HK-2 (cell line): ENCODE data around the gene USE1.
A peak's percentile ranks its signal among the peaks of the same experiment; 100 is the strongest.

Experiments used
- DNase-seq: peaks from one replicate; pipeline ENCODE4 v3.0.0-alpha.2; 2018; ENCODE audit not compliant: unreplicated experiment

USE1 gene

DNA sequence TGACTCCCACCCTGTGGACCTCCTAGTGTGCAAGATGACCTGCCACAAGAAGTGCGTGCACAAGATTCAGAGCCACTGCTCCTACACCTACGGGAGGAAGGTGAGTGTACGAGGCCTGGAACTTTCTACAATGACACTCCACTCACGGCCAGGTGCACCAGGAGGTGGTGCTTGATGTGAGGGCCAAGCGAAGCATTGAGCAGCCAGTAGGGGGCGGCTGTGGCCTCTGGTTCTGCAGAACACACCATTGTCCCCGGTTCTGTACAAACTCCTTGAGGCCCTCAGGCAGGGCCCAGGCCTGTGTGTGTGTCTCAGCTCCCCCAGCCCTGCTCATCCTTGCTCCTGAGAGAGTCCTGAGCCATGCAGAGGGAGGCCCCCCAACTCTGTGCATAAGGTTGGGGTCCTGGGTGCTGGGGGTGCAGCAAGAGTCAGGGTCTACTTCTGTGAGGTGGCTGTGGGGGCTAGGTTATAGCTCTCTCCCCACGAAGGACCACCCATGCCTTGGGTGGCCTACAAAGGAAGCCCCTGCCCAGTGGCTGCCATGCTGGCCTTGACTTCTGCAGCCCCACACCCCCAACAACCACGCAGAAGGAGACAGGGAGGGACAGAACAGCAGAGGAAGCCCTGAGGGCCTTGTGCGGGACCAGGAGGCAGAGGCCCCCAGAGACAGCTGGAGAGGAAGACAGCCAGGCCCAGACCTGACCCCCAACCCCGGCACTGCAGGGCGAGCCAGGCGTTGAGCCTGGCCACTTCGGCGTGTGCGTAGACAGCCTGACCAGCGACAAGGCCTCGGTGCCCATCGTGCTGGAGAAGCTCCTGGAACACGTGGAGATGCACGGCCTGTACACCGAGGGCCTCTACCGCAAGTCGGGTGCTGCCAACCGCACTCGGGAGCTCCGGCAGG is 9.7 kb upstream of the USE1 start:
- DNase-seq = peak; percentile 49

DNA sequence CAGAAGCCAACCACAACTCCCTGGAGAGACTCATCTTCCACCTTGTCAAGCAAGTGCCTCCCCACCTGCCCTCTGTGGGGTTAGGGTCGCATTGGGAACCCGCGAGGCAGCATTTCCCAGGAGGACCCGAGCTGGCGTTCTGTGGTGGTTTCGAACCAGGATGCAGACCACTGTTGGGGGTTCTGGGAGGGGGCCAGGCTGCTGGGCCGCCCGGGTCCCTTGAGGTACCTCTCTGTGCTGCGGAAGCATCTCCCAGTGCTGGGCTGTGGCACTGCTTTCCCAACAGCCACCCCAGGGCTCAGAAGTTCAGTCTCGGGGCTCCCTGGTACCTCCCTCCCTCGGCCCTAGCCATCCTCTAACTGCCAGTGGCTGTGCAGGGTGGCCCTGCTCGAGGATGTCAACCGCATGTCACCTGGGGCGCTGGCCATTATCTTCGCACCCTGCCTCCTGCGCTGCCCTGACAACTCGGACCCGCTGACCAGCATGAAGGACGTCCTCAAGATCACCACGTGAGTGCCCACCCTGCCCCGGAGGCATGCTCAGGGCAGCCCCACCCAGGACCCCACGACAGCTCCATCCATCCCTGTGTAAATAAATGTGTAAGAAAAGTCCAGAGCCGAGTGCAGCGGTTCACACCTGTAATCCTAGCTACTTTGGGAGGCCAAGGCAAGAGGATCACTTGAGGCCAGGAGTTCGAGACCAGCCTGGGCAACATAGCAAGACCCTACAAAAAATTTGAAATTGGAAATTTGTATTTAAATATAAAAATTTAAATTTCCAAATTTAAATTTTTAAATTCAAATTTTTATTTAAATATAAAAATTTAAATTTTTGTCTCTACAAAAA is 8.2 kb upstream of the USE1 start:
- DNase-seq = no peak

DNA sequence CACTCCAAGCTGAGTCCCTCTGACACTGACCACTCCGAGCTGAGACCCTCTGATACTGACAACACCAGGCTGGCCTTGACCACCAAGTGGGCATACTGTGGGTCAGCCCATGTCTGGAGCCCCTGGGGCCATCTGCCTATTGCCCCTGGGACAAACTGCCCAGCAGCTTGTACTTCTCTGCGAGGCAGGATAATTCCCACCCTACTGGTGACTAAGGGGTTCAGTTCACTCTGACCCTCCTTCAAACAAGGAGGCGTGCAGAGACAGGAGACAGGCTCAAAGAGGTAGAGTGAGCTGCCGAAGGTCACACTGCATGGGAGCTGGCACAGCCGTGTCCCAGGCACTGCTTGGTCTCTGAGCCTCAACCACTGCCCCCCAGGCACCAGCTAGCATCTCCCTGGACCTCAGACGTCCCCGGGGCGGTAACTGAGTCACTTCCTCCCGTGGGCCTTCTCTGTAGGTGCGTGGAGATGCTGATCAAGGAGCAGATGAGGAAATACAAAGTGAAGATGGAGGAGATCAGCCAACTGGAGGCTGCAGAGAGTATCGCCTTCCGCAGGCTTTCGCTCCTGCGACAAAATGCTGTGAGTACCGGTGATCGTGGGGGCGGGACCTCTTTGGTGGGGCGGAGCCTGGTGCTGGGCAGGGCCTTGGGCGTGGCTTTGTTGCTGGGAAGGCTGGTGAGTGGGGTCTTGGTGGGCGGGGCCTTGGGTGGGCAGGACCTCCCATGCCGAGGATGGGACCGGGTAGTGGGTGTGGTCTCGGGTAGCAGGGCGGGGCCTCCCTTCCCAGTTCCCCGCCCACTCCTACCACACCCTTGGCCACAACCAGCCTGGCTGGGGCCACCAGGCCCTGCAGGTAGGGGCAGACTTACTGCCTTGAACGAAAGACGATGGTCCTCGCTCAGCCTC is 5.8 kb upstream of the USE1 start:
- peak; percentile 24 for DNase-seq

DNA sequence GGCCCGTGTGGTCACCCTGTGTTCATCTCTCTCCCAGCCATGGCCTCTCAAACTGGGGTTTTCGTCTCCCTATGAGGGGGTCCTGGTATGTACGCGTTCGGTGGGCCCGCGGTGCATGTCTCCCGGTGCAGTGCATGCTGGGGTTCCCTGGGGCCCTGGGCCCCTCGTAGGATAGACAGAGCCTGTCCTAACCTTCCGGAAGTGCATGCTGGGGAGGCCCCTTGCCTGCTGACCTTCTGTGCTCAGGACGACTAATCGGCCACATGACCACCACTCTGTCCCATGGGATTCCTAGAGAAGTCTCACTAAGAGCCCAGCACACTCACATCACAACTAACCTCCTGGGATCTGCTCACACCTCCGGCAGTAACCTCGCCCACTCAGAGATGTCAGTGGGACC is 4.9 kb upstream of the USE1 start:
- DNase-seq = no peak

DNA sequence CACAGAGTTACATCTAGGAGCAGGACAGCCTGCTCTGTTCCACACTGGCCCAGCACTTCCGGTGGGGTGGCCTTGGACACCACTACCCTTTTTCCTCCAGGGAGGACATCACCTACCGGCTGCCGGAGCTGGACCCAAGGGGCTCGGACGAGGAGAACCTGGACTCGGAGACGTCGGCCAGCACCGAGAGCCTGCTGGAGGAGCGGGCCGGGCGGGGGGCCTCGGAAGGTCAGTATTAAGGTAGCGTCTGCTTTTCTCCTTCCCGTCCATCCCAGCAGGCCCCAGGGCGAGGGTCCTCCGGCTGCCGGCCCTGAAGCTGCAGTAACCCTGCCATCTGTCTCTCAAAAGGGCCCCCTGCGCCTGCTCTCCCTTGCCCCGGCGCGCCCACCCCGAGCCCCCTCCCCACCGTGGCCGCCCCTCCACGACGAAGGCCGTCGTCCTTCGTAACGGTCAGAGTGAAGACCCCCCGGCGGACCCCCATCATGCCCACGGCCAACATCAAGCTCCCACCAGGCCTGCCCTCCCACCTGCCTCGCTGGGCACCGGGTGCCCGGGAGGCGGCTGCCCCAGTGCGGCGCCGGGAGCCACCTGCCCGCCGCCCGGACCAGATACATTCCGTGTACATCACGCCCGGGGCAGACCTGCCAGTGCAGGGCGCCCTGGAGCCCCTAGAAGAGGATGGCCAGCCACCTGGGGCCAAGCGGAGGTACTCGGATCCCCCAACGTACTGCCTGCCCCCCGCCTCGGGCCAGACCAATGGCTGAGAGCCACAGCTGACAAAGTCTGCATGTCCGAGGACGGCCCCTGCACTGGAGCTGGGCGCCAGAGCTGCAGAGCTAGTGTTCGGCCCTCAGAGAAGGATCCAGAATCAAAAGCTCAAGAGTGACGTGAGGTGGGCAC is 3.4 kb upstream of the USE1 start:
- no peak for DNase-seq

DNA sequence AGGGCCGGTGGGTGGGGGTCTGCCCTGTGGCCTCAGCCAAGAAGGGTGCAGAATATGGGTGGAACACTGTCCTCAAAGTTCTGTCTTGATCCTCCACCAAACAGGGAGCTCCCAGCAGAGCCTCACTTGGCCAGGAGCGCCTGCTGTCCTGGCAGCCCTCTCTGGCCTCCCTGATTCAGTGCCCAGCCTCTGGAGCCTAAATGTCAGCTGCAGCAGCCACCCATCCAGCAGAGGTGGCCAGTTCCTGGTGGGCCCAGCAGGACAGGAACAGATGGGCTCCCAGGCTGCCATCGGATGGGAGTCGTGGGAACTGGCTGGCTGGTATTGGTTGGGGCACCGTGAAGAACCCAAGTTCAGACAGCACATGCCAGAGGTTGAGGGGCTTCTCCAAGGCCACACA is 1.8 kb upstream of the USE1 start:
- DNase-seq = no peak

DNA sequence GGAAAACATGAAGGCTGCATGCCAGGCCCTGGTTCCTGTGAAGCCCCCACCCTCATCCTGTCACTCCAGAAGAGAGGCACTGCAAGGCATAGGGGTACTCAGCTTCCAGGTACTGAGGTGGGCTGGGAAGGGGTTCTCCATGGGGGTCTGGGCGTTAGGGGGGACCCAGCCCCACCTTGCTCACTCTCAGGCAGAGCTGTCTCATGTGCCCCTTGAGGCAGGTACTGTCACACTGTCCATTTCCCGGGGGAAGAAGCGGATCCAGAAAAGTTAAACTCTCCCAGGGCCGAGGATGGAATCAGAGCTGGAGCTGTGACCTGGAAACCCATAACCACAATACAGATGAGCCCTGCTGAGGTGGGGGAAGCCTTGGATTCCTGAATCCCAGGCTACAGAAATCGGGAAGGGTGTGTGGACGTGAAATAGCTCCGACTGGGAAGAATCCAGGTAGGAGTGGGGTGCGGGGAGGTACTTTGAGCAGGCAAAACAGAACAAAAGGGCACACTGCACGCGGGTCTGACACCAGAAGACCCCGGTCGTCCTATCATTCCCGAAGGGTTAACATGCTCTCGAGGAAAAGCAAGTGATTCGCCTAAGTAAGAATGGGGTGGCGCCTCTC is 540 bp upstream of the USE1 start:
- no peak for DNase-seq

DNA sequence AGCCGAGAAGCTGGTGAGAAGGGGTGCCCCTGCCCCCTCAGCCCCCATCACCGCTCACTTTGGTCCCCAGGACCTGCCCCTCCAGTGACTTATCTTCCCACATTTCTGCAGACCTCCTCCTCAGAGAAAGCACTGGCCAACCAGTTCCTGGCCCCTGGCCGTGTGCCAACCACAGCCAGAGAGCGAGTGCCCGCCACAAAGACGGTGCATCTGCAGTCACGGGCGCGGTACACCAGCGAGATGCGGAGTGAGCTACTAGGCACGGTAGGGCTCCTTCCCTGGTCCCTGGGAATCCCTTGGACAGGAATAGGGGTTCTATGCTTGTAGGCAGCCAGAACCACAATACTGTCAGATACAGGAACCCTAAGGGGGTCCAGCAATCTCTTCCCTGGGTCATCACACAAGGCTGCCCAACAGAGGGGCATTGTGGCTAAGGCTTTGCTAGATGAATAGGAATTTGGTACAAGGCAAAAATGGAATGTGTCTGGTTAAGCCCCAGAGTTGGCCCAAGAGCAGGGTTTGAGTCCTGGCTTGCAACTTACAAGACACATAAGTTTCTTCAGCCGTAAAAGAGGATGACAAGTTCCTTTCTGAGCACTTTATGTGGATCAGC is 1.0 kb downstream of the USE1 start:
- no peak for DNase-seq

DNA sequence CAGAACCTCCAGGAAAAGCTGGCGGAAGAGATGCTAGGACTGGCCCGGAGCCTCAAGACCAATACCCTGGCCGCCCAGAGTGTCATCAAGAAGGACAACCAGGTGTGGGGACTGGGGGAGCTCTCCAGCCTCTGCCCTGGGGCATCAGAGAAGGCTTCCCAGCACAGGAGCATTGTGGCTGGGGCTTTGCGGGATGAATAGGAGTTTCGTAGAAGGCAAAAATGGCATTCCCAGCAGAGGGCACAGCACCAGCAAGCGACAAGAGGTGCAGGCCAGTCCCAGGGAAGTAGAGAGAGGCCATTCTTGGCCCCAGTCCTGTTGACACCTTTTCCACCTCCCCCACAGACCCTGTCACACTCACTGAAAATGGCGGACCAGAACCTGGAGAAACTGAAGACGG is 4.1 kb downstream of the USE1 start:
- DNase-seq = no peak

DNA sequence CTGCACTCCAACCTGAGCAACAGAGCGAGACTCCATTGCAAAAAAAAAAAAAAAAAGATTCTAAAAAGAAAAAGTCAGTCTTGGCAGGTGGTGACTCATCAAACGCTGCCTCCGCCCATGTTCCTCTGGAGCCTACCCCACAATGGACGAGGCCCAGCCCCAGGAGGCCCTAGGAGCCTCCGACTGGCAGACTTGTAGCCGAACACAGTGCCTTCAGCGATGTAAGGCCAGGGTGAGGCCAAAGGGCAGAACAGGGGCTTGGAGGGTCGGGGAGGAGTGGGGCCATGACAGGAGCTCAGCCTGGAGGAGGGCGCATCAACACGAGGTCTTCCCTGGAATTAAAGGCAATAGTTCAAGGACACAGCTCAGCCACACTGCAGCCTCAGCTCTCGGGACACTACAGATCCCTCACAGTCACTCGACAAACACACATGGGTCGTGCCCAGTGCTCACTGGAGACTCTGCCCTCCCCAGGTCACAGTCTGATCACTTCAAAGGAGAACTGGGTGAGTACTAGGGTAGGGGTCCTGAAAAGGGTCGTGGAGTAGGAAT is 5.1 kb downstream of the USE1 start:
- peak; percentile 71 for DNase-seq

DNA sequence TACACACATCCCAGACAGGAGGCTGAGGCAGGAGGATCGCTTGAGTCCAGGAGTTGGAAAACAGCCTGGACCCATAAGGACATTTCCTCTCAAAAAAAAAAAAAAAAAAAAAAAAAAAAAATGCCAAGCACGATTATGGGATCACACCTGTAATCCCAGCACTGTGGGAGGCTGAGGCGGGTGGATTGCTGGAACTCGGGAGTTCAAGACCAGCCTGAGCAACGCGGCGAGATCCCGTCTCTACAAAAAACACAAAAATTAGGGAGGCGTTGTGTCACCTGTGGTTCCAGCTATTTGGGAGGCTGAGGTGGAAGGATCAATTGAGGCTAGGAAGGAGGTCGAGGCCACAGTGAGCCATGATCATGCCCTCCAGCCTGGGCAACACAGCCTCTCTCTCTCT is 9.9 kb downstream of the USE1 start:
- DNase-seq = no peak

DNA sequence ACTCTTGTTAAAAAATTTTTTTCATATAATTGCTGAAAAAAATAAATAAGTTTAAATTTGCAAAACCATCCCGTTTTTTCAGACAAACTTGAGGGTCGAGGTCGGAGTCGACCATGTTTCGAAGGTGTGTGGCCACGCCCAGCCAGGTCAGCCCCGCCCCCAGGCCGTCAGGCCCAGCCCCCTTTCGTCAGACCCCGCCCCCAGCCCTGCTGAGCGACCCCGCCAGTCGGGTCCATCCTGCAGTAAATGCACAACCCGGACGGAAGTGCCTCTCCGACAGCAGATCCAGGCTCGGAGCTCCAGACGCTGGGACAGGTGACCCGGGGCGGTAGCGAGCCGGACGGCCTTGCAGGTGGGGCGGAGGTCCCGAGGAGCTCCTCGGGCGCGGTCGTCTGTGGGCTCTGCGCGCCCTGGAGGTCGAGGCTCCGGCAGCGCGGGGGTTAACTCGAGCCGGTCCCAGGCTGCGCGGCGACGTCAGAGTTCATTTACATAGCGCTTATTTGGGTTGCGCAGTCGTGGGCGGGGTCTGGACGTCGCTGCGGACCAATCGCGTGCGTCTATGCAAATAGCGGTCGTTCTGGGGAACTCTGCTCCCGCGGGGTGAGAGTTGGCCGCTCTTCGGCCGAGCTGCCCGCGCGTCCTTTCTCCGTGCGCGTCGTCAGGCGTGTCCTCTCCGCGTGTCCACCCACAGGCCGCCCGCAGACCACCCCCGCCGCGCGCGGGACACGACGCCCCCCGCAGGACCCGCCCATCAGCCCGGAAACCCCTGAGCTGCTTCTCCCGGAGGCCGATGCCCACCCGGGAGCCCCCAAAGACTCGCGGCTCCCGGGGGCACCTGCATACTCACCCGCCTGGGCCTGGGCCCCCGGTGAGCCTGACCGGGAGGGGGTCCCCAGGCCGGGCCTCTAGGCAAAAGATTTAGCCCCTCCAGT is 11.1 kb downstream of the USE1 start, which contains the start of gene OCEL1:
TSS of gene OCEL1 (plus strand) at position 225 of the 932 bp plus-strand sequence. CDS start at position 247, 22 bp downstream.
- DNase-seq = peak; percentile 97

DNA sequence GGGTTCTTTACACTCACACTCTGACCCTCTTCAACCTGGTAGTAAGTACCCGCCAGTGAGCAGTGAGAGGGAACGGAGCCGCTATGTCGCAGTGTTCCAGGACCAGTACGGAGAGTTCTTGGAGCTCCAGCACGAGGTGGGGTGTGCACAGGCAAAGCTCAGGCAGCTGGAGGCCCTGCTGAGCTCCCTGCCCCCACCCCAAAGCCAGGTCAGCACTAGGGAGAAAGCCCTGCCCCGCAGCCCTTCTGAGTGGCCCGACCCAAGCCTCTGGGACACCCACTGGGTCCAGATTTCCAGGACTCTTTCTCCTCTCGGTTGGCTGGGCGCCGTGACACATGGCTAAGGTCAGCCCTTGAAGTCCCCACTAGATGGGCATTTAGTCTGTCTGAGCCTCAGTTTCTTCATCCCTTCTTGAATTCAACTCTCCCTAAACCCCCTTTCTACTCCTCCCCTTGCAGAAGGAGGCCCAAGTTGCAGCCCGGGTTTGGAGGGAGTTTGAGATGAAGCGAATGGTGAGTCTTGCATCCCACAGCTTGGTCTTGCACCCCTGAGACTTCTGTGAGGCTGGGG is 12.7 kb downstream of the USE1 start:
- no peak for DNase-seq

DNA sequence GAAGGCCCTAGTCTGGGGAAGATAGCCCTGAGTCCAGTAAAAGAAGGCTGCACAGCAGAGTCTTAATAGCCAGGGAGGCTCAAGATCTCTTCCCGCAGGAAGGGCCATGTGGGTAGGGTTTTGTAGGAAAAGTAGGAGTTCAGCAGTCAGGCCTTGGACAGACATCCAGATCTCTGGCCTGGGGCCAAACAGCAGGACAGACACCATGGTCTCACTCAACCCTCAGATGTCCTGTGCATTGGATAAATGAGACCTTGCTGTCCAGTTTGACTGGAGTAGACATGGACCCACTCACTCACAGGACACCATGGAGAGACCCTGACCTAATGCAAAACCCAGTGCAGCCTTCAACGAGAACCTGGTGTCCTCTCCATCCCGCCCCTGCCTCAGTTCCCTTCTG is 14.7 kb downstream of the USE1 start:
- no peak for DNase-seq

DNA sequence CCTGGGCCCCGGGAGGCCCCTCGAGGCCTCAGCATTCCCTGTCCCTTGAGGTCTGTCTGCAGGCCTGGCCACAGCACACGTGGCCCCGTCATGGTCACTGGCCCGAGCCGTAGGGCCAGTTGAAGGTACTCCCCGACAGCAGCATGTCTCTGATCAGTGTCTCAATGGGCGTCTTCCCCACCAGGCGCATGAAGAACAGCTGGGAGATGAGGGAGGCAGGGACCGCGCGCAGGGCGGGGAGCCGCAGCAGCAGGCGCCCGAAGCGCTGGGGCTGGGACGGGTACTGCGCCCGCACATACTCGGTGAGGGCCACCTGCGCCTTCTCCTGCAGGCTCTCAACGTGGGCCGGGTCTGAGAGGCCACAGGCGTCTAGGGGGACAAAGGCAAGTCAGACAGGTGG is 17.1 kb downstream of the USE1 start:
- no peak for DNase-seq

DNA sequence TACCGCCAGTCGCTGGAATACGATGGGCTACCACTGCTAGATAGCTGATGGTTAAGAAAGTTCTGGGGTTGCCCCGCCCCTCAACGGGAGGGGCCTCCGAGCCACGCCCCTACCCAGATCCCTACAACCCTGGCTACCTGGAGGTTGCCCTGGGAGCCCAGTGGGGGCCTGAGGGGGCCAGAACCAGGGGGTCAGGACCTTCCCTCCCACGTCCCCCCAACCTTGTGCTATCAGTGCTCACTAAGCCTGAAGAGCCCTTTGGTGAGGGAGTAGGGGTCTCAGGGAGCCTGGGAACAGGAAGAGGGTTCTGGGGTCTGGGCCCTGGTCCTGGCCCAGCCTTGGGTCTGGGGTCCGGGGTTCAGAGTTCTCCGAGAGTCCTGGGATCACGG is 19.7 kb downstream of the USE1 start:
- DNase-seq = peak; percentile 49

DNA sequence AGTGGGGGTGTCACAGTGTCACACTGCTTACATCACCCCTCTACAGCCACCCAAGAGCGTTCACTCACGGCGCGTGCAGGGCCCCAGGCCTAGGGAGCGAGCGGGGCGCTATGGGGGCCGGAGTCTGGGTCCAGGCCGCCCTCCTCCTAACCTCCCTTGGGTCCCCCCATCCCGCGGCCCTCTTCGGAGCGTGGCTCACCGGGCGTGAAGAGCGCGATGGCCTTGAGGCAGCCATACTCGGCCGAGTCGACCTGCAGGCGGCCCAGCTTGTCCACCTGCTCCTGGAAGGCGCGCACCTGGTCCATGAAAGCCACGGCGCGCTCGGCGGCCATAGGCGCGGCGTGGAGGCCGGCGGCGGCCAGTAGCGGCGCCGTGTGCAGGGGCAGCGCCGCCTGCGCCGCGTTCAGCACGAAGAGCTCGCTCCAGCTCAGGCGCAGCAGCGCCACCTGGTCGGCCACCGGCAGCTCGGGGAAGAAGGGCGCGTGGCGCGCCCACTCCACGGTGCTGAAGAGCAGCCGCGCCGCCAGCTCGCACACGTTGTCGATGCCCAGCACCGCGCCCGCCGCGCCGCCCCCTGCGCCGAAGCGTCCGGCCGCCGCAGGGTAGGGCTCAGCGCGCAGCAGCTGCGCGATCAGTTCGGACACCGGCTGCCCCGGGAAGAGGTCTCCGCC is 20.3 kb downstream of the USE1 start:
- DNase-seq = no peak
